ENCODE results near the gene ANKIB1.

ANKIB1 gene

GRCh38 chr7:92368741-92369140 lies 123.0 kb downstream of the ANKIB1 start:
- DNase-seq (ENCODE audit: low read depth) = no peak
- no peak overlapping the region for H3K4me3 ChIP-seq (ENCODE audit: control insufficient read depth, low read depth, low read length)
- TF ChIP-seq CTCF (conservative IDR thresholded peaks at IDR 0.05; ENCODE audit: control insufficient read depth, insufficient read depth, low read depth, low read length) = no peak

GRCh38 chr7:92375013-92375412 lies 129.2 kb downstream of the ANKIB1 start:
- TF ChIP-seq CTCF (conservative IDR thresholded peaks at IDR 0.05; ENCODE audit: control insufficient read depth, insufficient read depth, low read depth, low read length) = no peak

GRCh38 chr7:92391071-92391470 lies 145.3 kb downstream of the ANKIB1 start:
- DNase-seq (ENCODE audit: low read depth) = no peak
- no peak for TF ChIP-seq CTCF (conservative IDR thresholded peaks at IDR 0.05; ENCODE audit: control insufficient read depth, insufficient read depth, low read depth, low read length)
- H3K4me3 ChIP-seq (ENCODE audit: control insufficient read depth, low read depth, low read length) = no peak overlapping the region

More at GRCh38 chr7:92375013-92375412, 129.2 kb downstream of the ANKIB1 start:
- DNase-seq (ENCODE audit: low read depth) = no peak
- H3K4me3 ChIP-seq (ENCODE audit: control insufficient read depth, low read depth, low read length) = no peak overlapping the region

- no peak for TF ChIP-seq CTCF (conservative IDR thresholded peaks at IDR 0.05; ENCODE audit: control insufficient read depth, insufficient read depth, low read depth, low read length)
- DNase-seq (ENCODE audit: low read depth) = no peak
- no peak overlapping the region for H3K4me3 ChIP-seq (ENCODE audit: control insufficient read depth, low read depth, low read length)
Observed at GRCh38 chr7:92397542-92397941, 151.8 kb downstream of the ANKIB1 start.

- no peak for TF ChIP-seq CTCF (conservative IDR thresholded peaks at IDR 0.05; ENCODE audit: control insufficient read depth, insufficient read depth, low read depth, low read length)
- H3K4me3 ChIP-seq (ENCODE audit: control insufficient read depth, low read depth, low read length) = no peak overlapping the region
- no peak for DNase-seq (ENCODE audit: low read depth)
Observed at GRCh38 chr7:92400013-92400412, 154.2 kb downstream of the ANKIB1 start.

- TF ChIP-seq CTCF (conservative IDR thresholded peaks at IDR 0.05; ENCODE audit: control insufficient read depth, insufficient read depth, low read depth, low read length) = no peak
- no peak overlapping the region for H3K4me3 ChIP-seq (ENCODE audit: control insufficient read depth, low read depth, low read length)
- peak; percentile 34 for DNase-seq (ENCODE audit: low read depth)
Observed at GRCh38 chr7:92402920-92403759, 157.4 kb downstream of the ANKIB1 start.

All from fibroblast of mammary gland (primary cell).